Activated CD4-positive, alpha-beta T cell treated with anti-CD3 and anti-CD28 coated beads, Interleukin-2, amount 50 U/mL, for 48 hours (primary cell): Measurements from ENCODE around the gene IGSF21.

Source experiments
- DNase-seq, 2 experiments: peaks; one replicate each; pipeline ENCODE4 v3.0.0-alpha.2; 2020

The IGSF21 gene

GRCh38 chr1:18380288-18380687 is 272.7 kb downstream of the IGSF21 start:
- no peak for DNase-seq

DNA sequence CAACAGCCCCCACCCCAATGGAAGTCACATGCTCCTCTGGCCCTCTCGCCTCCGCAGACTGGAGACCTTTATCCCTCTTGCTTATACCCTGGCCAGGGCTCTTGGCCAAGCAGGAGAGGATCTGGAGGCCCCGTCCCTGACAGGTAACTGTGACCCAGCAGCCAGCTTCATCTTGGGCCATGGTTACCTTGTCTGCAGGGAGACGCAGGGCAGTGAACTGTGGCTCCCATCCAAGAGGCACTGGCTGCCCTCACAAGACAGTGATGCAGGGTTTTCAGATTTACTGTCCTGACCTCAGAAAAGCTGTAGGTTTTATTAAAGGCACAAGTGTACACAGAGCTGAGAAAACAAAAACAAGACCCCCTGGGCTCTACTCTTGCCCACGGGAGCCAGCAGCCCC is 276.5 kb downstream of the IGSF21 start:
- DNase-seq = no peak

- no peak for DNase-seq
Observed at GRCh38 chr1:18384471-18384870, 276.9 kb downstream of the IGSF21 start.

- DNase-seq = no peak
Observed at GRCh38 chr1:18385239-18385790, 277.7 kb downstream of the IGSF21 start.

GRCh38 chr1:18386591-18386990 is 279.0 kb downstream of the IGSF21 start:
- no peak for DNase-seq

GRCh38 chr1:18387307-18387706 is 279.7 kb downstream of the IGSF21 start:
- DNase-seq = no peak

DNA sequence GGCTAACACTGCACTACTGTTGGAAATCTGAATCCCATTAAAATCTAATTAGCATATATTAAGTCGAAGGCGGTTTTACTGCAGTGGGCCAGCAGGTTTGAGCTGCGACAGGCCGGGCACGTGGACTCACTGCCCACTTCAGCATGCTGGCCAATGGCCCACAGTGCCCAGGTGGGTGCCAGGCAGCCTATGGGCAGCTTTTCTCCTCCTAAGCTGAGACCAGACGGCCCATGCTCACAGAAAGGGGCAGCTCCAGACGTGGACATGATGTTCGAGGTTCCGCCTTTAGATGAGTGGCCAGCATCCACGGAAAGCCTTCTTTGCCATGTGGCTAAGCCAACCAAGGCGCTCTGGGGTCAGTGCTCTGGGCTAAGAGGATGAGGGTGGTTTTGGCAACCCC is 283.4 kb downstream of the IGSF21 start:
- DNase-seq = no peak

GRCh38 chr1:18394563-18395156 is 287.1 kb downstream of the IGSF21 start:
- no peak for DNase-seq

DNA sequence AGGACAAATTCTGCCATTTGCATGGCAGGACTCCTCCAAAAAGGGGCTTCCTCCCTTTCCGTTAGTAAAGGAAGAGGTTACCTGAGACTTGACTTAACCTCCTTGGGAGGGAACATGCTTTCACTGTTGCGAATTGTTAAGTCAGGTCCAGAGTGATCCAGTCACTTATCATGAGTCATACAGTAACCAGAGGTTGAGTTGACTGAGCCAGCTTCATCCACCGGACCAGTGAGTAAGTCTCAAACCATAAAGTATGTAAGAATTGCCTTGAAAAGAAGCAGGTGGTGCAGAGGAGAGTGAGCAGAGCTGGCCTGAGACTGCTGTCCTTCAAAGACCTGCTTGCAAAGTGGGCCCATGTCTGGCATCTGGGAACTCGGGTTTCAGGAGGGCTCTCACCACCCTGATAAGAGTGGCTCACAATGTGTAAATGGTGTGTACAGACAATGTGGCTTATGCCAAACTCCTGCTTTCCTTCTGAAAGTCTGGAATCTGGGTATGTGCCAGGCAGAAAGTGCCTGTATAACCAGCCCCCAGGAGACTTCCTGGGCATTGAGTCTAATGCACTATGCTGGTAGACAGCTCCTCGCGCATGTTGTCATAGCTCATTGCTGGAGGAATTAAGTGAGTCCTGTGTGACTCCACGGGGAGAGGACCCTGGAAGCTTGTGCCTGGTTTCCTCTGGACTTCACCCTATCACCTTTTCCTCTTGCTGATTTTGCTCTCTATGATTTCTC is 288.8 kb downstream of the IGSF21 start:
- DNase-seq = no peak

GRCh38 chr1:18397641-18398040 is 290.0 kb downstream of the IGSF21 start:
- DNase-seq = no peak

DNA sequence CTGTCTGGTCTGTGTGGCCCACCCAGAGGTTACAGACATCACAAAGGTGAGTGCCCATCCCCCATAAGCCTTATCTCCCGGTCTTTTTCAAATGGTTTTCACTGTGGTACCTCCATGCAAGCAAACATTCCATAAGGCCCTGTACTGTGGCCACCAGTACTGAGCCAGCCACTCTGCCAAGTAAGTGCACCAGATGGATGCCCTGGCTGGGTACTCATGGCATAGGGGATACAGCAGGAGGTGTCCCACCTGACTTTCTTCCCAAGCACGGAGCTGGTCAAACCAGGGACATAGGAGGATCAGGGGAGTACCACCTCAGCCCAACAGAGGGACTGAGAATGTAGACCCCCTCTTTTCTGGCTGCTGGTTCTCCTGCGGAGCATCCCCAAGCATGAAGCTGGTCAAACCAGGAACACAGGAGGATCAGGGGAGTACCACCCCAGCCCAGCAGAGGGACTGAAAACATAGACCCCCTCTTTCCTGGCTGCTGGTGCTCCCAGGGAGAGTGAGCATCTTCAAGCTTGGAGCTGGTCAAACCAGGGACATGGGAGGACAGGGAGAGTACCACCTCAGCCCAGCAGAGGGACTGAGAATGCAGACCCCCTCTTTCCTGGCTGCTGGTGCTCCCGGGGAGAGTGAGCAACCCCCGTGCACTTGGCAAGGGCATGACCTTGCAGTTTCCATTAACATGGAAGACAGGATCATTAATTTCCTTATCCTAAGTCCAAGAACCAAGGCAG is 291.4 kb downstream of the IGSF21 start:
- no peak for DNase-seq

- DNase-seq = no peak
Observed at GRCh38 chr1:18400347-18401102, 292.9 kb downstream of the IGSF21 start.

DNA sequence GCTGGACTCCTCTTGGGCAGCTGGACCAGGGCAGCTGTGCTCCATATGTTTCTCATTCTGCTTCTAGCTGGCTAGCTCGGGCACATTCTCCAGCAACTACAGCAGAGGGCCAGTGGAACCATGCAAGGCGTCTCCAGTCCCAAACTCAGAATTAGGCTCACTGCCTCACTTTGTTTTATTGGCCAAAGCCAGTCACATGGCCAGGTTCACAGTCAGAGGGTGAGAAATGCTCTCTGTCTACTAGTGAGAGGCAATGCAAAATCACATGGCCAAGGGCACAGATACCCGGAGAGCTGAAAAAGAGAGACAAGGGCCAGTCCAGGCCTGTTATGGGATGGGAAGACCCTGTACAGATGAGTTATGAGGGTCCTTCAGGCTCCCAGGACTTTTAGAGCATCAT is 294.3 kb downstream of the IGSF21 start:
- no peak for DNase-seq

DNA sequence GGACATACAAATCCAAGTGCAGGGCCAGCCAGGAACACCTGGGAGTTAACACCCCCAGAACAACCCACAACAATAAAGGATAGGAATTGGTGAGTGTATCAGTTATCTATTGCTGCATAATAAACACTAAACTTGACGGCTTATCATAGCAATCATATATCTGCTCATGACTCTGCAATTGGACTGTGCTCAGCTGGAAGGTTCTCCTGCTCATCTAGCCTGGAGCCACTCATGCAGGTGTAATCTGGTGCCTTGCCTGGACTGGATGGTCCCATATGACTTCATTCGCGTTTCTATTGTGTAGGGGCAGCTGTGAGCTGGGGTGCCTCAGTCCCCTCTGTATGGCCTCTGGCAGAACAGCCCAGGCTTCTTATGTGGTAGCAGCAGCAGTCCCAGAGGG is 296.9 kb downstream of the IGSF21 start:
- DNase-seq = no peak

GRCh38 chr1:18407166-18408045 is 299.8 kb downstream of the IGSF21 start:
- no peak for DNase-seq

DNA sequence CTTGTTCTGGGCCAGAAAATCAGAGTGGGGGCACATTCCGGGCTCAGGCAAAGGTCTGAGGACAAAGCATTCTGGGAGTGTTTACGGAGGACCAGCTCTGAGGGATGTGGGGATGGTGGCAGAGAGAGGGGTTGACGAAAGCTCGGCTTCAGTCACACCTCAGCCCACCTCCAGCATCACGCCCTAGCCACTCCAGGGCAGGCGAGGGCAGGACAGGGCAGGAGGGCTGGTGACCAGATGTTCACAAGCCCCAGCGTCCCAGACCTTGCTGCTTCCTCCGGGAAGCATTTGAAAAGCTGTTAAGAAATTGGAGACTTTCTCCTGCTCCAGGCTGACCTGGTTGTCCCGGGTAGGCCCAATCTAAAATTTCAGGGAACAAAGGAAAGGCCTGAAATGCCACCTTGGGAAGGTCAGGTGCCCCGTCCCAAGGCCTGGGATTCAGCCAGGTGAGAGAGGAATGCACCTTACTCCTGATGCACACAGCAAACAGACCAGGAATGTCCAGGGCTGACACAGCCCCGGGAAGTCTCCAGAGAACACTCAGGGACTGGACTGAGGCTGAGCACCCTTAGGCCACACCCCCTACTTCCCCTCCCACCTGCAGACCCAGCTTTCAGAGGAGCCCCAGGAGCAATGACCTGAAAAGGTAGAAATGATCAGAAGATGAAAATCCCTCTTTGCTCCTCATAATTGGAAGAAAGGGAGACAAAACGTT is 301.2 kb downstream of the IGSF21 start:
- no peak for DNase-seq

GRCh38 chr1:18409609-18410237 is 302.1 kb downstream of the IGSF21 start:
- no peak for DNase-seq

DNA sequence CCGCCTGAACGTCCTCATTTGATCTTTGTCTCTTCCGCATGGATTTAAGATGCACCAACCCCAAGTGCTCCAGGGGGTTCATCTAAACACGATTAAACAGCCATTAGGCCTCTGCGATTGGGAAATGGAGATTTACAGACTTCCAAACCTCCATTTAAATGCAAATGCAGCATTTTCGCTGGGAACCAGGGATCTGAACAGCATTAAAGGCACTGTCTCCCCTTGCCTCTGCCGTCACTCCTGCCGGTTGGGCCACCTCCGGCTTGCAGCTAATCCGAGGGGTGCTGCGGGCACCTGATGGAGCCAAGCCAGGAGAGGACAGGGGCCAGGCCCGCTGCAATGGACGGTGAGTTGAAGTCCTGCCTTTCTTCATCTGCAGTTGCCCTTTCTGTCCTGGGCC is 302.8 kb downstream of the IGSF21 start:
- no peak for DNase-seq

GRCh38 chr1:18411321-18411720 is 303.7 kb downstream of the IGSF21 start:
- DNase-seq = no peak

DNA sequence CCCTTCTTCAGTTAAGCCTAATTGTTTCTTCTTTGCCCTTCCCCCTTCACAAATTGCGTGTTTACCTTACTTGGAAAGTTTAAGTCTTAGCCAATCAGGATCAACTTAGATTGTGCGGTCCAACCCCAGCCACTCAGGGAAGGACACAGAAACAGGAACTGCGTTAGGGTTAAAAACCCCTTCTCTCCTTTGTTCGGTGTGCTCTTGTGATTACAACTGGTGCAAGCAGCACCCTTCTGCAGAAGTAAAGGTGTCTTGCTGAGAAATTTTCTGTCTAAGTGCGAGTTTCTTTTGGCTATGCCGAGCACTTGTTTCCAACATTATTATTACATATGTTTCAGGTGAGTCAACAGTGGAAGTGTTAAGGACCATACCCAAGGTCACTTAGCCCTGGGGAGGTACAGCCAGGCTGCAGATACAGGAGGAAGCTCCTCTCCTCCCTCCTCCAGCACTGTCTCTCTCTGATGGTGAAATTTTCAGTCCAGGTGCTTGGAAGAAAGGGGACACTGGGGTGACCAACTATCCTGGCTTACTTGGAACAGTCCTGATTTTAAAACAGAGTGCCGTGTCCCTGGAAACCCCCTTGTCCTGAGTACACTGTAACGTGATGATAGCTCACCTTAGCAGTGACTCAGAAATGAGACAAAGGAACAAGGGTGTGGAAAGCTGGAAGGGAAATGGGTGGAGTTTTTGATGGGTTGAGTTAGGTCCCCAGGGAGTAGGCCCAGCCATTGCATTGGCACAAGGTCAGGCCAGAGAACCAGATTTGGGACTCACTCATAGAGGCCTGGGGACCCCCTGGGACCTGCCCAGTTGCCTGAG is 304.4 kb downstream of the IGSF21 start:
- no peak for DNase-seq
